ENCODE results near the gene RAPGEF1.
"Not testable (repeated sequence)": the region's sequence is repeated elsewhere in the genome, so short reads cannot be mapped to it uniquely, and the experiment has no call there.

RAPGEF1 gene

GRCh38 chr9:131739959-131740648 is at the start of gene RAPGEF1:
Gene RAPGEF1, minus strand, starts transcription at chr9:131740076. Its CDS starts 246 bp downstream, at chr9:131739830.
- DNase-seq: peak; percentile 82

- no peak for DNase-seq
Observed at GRCh38 chr9:131788851-131789250, 49.0 kb upstream of the RAPGEF1 start.

- DNase-seq: no peak
Observed at GRCh38 chr9:131787838-131788237, 48.0 kb upstream of the RAPGEF1 start.

- DNase-seq: no peak
Observed at GRCh38 chr9:131784748-131785501, 45.0 kb upstream of the RAPGEF1 start.

DNA sequence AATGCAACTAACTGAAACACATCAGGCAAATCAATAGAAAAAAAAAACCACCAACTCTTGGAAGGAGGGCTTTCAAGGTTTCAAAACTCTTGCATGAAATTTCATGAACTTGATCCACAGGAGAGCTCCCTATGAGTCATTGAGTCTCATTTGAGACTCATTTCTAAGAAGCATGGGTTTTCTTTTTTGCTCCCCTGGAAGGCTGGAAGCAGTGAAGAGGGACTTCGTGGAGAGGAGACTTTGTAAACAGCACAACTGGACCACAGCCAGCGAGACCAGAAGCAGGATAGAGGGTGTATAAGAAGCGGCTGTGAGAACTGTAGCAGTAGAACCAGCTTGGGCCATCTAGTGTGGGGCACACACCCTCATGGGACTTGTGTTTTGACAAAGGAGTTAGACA is 41.2 kb upstream of the RAPGEF1 start:
- DNase-seq: no peak

- DNase-seq: peak; percentile 60
Observed at GRCh38 chr9:131776473-131776872, 36.6 kb upstream of the RAPGEF1 start.

- DNase-seq: no peak
Observed at GRCh38 chr9:131776036-131776435, 36.2 kb upstream of the RAPGEF1 start.

DNA sequence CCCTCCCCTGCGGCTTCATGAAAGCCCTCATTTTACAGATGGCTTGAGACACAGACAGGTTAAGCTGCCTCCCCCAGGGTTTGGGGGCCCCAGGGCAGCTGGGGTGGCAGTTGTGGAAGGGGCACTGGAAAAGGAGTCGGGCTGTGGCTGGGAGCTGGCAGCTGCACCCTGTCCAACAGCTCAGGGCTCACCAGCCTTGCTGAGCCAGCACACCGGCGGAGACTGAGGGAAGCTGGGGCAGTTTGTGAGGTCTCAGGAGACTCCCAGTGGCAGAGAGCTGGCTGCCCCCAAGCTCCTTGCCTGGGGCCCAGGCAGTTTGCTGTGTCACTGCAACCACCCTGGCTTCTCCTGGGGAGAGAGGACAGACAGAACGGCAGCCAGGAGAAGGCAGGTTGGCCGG is 34.8 kb upstream of the RAPGEF1 start:
- no peak for DNase-seq

DNA sequence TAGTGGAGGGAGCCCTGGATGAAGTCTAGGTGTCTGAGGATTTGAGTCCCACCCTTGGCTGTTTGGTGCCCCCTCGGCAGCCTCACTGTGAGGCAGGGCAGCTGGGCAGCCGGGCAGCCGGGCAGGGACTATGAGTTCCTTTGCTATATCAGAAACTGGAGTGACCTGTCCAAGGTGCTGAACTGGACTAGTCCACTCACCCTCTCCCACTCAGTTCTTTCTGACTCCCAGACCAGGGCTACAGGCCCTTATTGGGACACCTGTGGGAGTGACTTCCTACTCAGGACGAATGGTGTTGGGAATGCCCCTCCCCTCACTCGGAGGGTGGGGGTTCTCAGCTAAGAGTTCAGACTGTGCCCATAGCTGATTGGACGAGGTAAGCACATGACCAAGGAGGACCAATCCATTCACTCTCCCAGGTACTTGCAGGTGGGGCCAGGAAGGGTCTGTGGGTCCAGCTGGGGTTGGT is 34.1 kb upstream of the RAPGEF1 start:
- peak; percentile 74 for DNase-seq

DNA sequence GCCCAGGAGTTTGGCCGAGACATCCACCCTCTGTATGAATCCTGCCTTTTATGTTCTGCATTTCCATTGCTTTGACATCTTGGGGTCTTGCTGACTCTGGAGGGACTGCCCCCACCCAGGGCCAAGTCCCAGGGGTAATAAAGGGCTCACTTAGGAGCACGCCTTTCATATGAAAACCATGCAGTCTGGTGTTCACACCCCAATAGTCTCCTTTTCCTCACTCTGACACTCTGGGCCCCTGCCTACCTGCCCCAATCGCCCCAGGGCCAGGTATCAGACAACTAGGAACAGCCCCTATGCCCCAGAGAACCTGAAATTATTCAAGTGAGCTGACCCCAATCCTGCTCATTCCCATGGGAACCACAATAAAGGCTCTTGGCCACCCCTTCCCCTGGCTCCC is 33.1 kb upstream of the RAPGEF1 start:
- no peak for DNase-seq

- DNase-seq: no peak
Observed at GRCh38 chr9:131771646-131772045, 31.8 kb upstream of the RAPGEF1 start.

- no peak for DNase-seq
Observed at GRCh38 chr9:131769361-131769760, 29.5 kb upstream of the RAPGEF1 start.

DNA sequence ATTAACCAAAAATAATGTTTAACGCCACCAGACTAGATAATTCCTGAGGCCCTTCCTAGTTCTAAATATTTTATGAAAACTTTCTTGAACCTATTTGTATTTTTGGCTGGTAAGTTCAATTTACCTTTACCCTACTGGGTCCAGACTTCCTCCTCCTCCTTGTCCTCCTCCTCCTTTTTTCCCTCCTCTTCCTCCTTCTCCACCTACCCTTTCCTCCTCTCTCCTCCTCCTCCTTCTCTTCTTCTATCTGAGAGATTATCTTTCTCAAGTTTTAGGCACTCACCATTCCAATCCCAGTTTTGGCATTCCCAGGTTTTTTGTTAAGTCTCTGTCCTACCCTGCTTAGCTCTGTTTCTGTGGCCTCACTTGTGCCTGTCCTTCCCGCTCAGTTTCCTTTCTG is 24.7 kb upstream of the RAPGEF1 start:
- no peak for DNase-seq

DNA sequence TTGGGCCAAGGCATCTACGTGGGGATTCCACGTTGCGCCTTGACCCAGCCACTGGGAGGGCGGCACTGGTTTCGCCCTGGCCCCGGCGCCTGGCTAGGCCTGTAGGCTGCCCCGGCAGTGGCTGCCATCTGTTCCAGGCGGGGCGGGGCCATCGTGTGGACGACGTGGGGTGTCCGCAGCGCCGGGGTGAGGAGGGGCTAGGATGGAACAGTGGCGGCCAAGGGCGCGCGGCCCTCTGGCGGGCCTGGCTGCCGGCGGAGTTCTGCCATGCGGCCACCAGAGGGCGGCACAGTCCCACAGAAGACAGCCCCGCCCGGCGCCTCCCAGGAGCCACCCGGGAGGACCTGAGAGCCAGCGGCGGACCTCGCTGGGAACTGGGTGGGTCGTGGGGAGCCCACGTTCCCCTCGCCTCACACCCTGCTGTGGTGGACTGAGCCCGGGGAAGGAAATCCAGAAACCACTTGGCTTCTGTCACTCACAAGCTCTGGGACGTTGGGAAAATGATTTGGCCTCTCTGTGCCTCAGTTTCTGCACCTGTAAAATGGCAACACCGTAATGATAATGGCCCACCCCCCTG is 22.6 kb upstream of the RAPGEF1 start:
- peak; percentile 83 for DNase-seq

GRCh38 chr9:131759017-131759647 is 19.3 kb upstream of the RAPGEF1 start:
- no peak for DNase-seq

DNA sequence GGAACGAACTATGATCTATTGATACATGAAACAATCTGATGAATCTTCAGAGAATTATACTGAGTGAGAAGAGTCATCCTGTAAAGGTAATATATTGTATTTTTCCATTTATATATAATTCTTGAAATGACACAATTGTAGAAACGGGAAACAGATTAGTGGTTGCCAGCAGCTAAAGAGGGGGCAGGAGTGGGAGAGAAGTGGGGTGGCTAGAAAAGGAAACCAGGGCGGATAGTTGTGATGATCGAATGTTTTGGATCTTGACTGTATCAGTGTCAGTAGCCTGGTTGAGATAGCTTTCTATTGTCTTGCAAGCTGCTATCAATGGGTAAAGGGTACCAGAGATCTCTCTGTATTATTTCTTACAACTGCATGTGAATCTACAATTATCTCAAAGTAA is 17.7 kb upstream of the RAPGEF1 start:
- DNase-seq: no peak

DNA sequence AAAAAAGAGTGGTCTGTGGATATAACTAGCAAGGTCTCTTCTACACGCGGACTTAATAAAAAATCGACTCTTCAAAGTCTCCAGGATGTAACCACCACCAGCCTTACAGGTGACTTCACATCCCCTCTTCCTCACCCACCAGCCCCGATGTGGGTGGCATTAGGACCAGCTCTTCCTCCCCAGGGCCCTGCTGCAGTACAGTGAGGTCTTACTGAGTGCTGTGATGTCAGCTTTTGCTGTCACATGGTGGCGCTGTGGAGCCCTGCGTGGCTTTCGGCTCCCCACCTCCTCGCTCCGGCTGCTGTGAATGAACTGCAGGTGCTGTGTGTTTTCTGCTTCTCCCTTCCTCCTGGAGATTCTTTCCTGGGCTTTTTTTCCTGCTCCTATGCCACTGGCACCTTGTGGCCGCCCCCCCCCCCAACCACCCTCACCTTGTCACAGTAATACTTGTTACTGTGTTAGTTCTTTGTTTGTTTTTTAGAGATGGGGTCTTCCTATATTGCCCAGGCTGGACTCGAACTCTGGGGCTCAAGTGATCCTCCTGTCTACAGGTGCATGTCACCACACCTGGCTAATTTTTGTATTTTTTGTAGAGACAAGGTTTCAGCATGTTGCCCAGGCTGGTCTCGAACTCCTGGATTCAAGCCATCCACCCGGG is 15.8 kb upstream of the RAPGEF1 start:
- peak; percentile 84 for DNase-seq

DNA sequence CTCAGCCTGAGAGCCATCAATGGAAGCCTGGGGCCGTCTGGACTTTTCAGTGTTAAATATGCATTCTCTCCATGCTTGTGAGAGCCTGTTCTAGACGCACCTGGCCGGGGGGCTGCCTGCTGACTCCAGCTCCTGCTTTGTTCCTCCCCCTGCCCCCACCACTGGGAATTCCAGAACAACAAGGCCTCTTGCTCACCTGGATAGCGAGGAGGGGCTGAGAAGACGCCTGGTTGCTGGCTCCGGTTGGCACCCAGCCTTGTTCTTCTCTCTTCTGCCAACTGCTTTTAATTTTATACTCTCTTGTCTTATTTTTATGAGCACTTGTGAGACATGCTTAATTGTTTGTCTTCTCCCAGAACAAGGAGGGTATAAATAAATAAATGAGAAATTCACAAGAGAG is 15.0 kb upstream of the RAPGEF1 start:
- no peak for DNase-seq

- not testable (repeated sequence) for DNase-seq
Observed at GRCh38 chr9:131753751-131754150, 13.9 kb upstream of the RAPGEF1 start.

DNA sequence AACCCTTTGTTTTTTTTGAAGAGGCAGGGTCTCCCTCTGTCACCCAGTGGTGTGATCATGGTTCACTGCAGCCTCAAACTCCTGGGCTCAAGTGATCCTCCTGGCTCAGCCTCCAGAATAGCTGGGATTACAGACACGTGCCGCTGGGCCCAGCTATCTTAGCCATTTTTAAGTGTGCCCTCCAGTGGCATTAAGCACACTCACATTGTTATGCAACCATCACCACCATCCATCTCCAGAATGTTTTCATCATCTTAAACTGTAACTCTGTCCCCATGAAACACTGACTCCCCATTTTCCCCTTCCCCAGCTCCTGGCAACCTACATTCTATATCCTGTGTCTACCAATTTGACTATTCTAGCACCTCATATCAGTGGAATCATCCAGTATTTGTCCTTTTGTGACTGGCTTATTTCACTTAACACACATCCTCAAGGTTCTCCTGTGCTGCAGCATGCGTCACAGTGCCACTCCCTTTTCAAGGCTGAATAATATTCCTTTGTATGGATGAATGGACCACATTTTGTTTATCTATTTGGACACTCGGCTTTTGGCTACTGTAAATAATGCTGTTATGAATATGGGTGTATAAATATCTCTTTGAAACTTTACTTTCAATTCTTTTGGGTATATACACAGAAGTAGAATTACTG is 12.5 kb upstream of the RAPGEF1 start:
- DNase-seq: no peak

DNA sequence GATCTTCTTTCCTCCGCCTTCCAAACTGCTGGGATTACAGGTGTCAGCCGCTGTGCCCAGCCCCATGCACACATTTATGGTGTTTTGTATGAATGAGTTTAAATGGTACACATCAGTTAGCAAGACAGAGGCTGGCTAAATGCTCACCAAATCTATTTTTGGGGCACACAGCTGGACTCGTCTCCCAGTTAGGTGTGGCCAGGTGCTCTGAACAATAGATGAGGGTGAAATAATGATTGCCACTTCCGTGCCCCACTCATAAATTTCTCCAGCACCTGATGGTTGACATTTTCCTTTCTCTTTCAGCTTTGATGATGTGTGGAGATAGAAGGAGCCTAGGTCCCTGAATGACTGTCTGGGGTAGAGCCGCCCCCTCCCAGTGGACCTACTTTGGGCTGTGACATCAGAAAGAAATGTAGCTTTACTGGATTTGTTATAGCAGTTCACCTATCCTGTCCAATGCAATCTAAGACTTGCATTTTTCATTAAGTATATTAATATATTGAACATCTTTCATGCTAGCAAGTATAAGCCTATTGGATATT is 8.6 kb upstream of the RAPGEF1 start:
- no peak for DNase-seq

- no peak for DNase-seq
Observed at GRCh38 chr9:131747352-131747751, 7.5 kb upstream of the RAPGEF1 start.
